ENCODE measurements around the gene OR8S1.

DNA sequence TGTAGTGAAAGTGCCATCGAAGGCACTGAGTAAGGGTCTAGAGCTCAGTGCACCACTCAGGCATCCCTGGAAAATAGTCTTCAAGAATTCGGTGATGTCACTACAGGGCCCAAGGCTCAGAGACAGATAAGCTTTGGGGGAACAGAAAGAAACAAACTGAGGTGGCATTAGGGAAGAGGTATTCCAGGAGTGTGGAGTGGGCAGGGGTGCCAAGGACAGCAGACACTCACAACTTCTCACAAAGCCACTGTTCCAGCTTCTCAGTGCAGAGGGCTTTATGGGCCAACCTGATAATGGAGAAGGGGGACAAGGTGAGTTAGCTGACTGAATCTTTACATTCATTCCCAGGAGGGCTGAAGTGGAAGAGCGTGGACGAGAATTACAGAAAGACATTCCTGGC lies 42.3 kb downstream of the OR8S1 start:
- TF ChIP-seq, protein P1, sequence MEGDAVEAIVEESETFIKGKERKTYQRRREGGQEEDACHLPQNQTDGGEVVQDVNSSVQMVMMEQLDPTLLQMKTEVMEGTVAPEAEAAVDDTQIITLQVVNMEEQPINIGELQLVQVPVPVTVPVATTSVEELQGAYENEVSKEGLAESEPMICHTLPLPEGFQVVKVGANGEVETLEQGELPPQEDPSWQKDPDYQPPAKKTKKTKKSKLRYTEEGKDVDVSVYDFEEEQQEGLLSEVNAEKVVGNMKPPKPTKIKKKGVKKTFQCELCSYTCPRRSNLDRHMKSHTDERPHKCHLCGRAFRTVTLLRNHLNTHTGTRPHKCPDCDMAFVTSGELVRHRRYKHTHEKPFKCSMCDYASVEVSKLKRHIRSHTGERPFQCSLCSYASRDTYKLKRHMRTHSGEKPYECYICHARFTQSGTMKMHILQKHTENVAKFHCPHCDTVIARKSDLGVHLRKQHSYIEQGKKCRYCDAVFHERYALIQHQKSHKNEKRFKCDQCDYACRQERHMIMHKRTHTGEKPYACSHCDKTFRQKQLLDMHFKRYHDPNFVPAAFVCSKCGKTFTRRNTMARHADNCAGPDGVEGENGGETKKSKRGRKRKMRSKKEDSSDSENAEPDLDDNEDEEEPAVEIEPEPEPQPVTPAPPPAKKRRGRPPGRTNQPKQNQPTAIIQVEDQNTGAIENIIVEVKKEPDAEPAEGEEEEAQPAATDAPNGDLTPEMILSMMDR (IDR thresholded peaks at IDR 0.05; ENCODE audit: insufficient read depth, low read length, poor library complexity, severe bottlenecking): no peak
- no peak for TF ChIP-seq EZH2phosphoT487 (conservative IDR thresholded peaks at IDR 0.05; ENCODE audit: low read length)

Measured in SU-DHL-6 (cell line).